HepG2 (cell line): ENCODE results near the gene UBC. TPM values are rescaled to one million over a fixed set of nuclear protein-coding genes. Genes with fewer than 3 reads are reported as not detected.

Source experiments
- CCDC6 ChIP-seq: sonication (generic); formaldehyde crosslinking; IDR thresholded peaks from 2 replicates; pipeline ENCODE4 v1.8.1; 2022; ENCODE audit warnings: mild to moderate bottlenecking, missing genetic modification reagents, moderate library complexity
- HMGA1 ChIP-seq: sonication (generic); formaldehyde crosslinking; conservative IDR thresholded peaks from 2 replicates; pipeline ENCODE4 v1.4.0; 2020; ENCODE audit warnings: missing genetic modification reagents
- KDM6A ChIP-seq: IDR thresholded peaks from 2 replicates; pipeline ENCODE4 v1.6.1; 2016; ENCODE audit warnings: low read depth
- MBNL3 ChIP-seq: fragments of 250-450 bp; sonication (Bioruptor Pico); conservative IDR thresholded peaks from 2 replicates; pipeline ENCODE4 v1.8.0; 2022; ENCODE audit warnings: mild to moderate bottlenecking, inconsistent platforms
- MIER3 ChIP-seq: IDR thresholded peaks from 2 replicates; pipeline ENCODE4 v1.6.1; 2016; ENCODE audit warnings: missing compliant biosample characterization, borderline replicate concordance
- NCOA2 ChIP-seq: sonication (generic); formaldehyde crosslinking; IDR thresholded peaks from 2 replicates; pipeline ENCODE4 v1.8.0; 2022; ENCODE audit warnings: inconsistent platforms
- PHB2 ChIP-seq: fragments of 450-650 bp; IDR thresholded peaks from 2 replicates; pipeline ENCODE4 v1.6.1; 2018; ENCODE audit not compliant: partially characterized antibody
- RBFOX2 ChIP-seq: fragments of 200-400 bp; formaldehyde crosslinking; IDR thresholded peaks from 2 replicates; pipeline ENCODE4 v1.6.1; 2017; ENCODE audit warnings: low read depth, mild to moderate bottlenecking, low read length
- SNAI1 ChIP-seq: sonication (generic); formaldehyde crosslinking; IDR thresholded peaks from 2 replicates; pipeline ENCODE4 v1.5.0; 2020; ENCODE audit warnings: mild to moderate bottlenecking, missing genetic modification reagents, borderline replicate concordance
- TGIF2 ChIP-seq: IDR thresholded peaks from 2 replicates; pipeline ENCODE4 v1.6.1; 2016; ENCODE audit warnings: control low read depth, missing compliant biosample characterization
- ZKSCAN5 ChIP-seq: sonication (generic); formaldehyde crosslinking; IDR thresholded peaks from 2 replicates; pipeline ENCODE4 v1.5.1; 2020; ENCODE audit warnings: mild to moderate bottlenecking, missing genetic modification reagents
- ZNF143 ChIP-seq: sonication (generic); formaldehyde crosslinking; IDR thresholded peaks from 2 replicates; pipeline ENCODE4 v1.4.0; 2020; ENCODE audit warnings: missing genetic modification reagents
- ZNF224 ChIP-seq: sonication (generic); formaldehyde crosslinking; IDR thresholded peaks from 2 replicates; pipeline ENCODE4 v1.5.0; 2020; ENCODE audit warnings: mild to moderate bottlenecking, missing genetic modification reagents
- ZNF383 ChIP-seq: sonication (generic); formaldehyde crosslinking; IDR thresholded peaks from 2 replicates; pipeline ENCODE4 v1.4.0; 2020; ENCODE audit warnings: missing genetic modification reagents, mild to moderate bottlenecking, borderline replicate concordance
- ZNF549 ChIP-seq: sonication (generic); formaldehyde crosslinking; IDR thresholded peaks from 2 replicates; pipeline ENCODE4 v1.5.0; 2020; ENCODE audit warnings: missing genetic modification reagents
- ZNF777 ChIP-seq: sonication (generic); formaldehyde crosslinking; IDR thresholded peaks from 2 replicates; pipeline ENCODE4 v1.4.0; 2020; ENCODE audit warnings: missing genetic modification reagents
- ZNF780A ChIP-seq: sonication (generic); formaldehyde crosslinking; IDR thresholded peaks from 2 replicates; pipeline ENCODE4 v1.8.0; 2022; ENCODE audit warnings: mild to moderate bottlenecking, missing genetic modification reagents, moderate library complexity
- polyA plus RNA-seq, 8 experiments: library from polyadenylated mRNA; depleted of rRNA in 3 of 8; stranded (reverse) in 7 of 8; unstranded in 1 of 8; fragments of >200 nt; fragmentation: Illumina TruSeq in 4 of 8; extraction: Trizol in 4 of 8; gene quantifications; 2 replicates each; pipeline versions ENCODE4 v1.2.1 to v1.2.3, GENCODE V29; 2011 to 2016; ENCODE audit warnings: low read depth in 4 of 8, missing spikeins in 1 of 8, mixed read lengths in 1 of 8; ENCODE audit not compliant: insufficient read depth in 1 of 8
- total RNA-seq, 5 experiments: library from RNA; depleted of rRNA; stranded (reverse); fragments of >200 nt; fragmentation: Illumina TruSeq; extraction: Trizol; gene quantifications; 2 replicates each; pipeline ENCODE4 v1.2.3, GENCODE V29; 2016; ENCODE audit warnings: low read depth in 1 of 5
- TF ChIP-seq, protein P1 (sequence below): IDR thresholded peaks from 2 replicates; pipeline ENCODE4 v1.4.0; 2020; ENCODE audit warnings: mild to moderate bottlenecking, missing genetic modification reagents
- TF ChIP-seq, protein P2 (sequence below): sonication (generic); formaldehyde crosslinking; IDR thresholded peaks from 2 replicates; pipeline ENCODE4 v1.5.1; 2020; ENCODE audit warnings: mild to moderate bottlenecking, missing genetic modification reagents, moderate library complexity
- TF ChIP-seq, protein P3 (sequence below): sonication (generic); formaldehyde crosslinking; IDR thresholded peaks from 2 replicates; pipeline ENCODE4 v1.5.1; 2020; ENCODE audit warnings: mild to moderate bottlenecking, missing genetic modification reagents, moderate library complexity

UBC gene
- total and polyA plus RNA-seq, 2 of the 13 experiments (the other 11 are each of a cell fraction or from before 2014, with no cell fraction given) = 805 to 1,432 TPM

DNA sequence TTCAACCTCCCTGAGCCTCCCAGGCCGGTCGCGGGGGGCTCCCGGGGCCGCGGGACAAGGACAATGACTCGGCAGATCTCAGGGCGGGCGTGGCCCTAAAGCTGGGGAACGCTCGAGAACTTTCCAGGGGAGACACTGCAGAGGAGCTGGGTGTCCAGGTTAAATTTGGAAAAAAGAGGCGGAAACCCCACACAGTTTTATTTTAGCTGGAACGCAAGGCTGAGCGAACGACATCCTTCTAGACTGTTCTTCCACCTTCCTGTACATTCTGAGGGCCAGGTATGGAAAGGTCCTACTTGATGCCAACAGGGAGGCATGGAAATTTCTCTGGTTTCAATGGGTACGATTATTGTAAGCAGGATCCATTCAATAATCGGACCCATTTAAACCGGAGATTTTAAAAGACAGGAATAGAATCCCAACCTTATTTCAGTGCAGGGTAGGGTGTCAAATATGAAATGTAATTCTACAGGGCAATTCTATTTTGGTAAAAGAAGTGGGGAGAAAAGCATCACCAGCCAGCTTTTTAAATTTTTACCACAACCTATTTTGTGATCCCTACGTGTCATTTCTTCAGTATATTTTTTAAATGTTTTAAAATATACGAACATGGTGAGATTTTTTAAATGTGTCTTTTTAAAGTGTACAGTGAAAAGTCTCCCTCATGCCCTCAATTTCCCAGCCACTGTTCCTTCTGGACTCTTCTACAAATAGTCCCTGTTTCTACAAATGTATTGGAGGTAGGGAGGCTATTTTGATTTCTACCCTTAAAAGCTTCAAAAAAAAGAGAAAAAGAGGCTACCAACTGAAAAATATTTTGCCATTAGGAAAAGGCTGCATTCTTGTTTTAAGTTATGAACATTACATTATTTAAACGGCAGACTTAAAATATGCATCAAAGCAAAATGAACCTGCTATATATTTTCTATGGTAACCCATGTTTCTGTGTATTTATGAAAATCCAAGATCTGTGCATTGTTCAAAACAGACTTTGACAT is 1.1 kb upstream of the UBC start (continued):
- TF ChIP-seq, protein P1, sequence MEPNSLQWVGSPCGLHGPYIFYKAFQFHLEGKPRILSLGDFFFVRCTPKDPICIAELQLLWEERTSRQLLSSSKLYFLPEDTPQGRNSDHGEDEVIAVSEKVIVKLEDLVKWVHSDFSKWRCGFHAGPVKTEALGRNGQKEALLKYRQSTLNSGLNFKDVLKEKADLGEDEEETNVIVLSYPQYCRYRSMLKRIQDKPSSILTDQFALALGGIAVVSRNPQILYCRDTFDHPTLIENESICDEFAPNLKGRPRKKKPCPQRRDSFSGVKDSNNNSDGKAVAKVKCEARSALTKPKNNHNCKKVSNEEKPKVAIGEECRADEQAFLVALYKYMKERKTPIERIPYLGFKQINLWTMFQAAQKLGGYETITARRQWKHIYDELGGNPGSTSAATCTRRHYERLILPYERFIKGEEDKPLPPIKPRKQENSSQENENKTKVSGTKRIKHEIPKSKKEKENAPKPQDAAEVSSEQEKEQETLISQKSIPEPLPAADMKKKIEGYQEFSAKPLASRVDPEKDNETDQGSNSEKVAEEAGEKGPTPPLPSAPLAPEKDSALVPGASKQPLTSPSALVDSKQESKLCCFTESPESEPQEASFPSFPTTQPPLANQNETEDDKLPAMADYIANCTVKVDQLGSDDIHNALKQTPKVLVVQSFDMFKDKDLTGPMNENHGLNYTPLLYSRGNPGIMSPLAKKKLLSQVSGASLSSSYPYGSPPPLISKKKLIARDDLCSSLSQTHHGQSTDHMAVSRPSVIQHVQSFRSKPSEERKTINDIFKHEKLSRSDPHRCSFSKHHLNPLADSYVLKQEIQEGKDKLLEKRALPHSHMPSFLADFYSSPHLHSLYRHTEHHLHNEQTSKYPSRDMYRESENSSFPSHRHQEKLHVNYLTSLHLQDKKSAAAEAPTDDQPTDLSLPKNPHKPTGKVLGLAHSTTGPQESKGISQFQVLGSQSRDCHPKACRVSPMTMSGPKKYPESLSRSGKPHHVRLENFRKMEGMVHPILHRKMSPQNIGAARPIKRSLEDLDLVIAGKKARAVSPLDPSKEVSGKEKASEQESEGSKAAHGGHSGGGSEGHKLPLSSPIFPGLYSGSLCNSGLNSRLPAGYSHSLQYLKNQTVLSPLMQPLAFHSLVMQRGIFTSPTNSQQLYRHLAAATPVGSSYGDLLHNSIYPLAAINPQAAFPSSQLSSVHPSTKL = no peak
- TF ChIP-seq SNAI1 (CRISPR knock-in tag) (0 out of 2 replicates have a peak, but pooled peaks have one; percentile 42), KDM6A (CRISPR knock-in tag) (no peak), CCDC6 (no peak), ZKSCAN5 (CRISPR knock-in tag) (no peak), ZNF780A (no peak), NCOA2 (CRISPR knock-in tag) (no peak), ZNF143 (CRISPR knock-in tag) (no peak), MBNL3 (CRISPR knock-in tag) (no peak), HMGA1 (no peak), ZNF224 (no peak), TGIF2 (CRISPR knock-in tag) (0 out of 2 replicates have a peak, but pooled peaks have one; percentile 10), ZNF549 (peak; percentile 36; the same call in 1 of the 2 replicates), MIER3 (CRISPR knock-in tag) (no peak), RBFOX2 (no peak), PHB2 (no peak), ZNF383 (CRISPR knock-in tag) (no peak), ZNF777 (peak; percentile 4; the same call in 1 of the 2 replicates)
- TF ChIP-seq, protein P2, sequence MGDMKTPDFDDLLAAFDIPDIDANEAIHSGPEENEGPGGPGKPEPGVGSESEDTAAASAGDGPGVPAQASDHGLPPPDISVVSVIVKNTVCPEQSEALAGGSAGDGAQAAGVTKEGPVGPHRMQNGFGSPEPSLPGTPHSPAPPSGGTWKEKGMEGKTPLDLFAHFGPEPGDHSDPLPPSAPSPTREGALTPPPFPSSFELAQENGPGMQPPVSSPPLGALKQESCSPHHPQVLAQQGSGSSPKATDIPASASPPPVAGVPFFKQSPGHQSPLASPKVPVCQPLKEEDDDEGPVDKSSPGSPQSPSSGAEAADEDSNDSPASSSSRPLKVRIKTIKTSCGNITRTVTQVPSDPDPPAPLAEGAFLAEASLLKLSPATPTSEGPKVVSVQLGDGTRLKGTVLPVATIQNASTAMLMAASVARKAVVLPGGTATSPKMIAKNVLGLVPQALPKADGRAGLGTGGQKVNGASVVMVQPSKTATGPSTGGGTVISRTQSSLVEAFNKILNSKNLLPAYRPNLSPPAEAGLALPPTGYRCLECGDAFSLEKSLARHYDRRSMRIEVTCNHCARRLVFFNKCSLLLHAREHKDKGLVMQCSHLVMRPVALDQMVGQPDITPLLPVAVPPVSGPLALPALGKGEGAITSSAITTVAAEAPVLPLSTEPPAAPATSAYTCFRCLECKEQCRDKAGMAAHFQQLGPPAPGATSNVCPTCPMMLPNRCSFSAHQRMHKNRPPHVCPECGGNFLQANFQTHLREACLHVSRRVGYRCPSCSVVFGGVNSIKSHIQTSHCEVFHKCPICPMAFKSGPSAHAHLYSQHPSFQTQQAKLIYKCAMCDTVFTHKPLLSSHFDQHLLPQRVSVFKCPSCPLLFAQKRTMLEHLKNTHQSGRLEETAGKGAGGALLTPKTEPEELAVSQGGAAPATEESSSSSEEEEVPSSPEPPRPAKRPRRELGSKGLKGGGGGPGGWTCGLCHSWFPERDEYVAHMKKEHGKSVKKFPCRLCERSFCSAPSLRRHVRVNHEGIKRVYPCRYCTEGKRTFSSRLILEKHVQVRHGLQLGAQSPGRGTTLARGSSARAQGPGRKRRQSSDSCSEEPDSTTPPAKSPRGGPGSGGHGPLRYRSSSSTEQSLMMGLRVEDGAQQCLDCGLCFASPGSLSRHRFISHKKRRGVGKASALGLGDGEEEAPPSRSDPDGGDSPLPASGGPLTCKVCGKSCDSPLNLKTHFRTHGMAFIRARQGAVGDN (CRISPR knock-in tag) = peak; percentile 64
- TF ChIP-seq, protein P3, sequence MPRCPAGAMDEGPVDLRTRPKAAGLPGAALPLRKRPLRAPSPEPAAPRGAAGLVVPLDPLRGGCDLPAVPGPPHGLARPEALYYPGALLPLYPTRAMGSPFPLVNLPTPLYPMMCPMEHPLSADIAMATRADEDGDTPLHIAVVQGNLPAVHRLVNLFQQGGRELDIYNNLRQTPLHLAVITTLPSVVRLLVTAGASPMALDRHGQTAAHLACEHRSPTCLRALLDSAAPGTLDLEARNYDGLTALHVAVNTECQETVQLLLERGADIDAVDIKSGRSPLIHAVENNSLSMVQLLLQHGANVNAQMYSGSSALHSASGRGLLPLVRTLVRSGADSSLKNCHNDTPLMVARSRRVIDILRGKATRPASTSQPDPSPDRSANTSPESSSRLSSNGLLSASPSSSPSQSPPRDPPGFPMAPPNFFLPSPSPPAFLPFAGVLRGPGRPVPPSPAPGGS = peak; percentile 4; the same call in 1 of the 2 replicates
